UCSD-AML1 (cell line): Measurements from ENCODE around the gene HAVCR1.
"Not testable (repeated sequence)": the region's sequence is repeated elsewhere in the genome, so short reads cannot be mapped to it uniquely, and the experiment has no call there.

Experiments used
- DNase-seq: peaks from one replicate; lab custom pipeline; 2025; ENCODE audit not compliant: unreplicated experiment; lab: John Stamatoyannopoulos, UW

Gene HAVCR1

DNA sequence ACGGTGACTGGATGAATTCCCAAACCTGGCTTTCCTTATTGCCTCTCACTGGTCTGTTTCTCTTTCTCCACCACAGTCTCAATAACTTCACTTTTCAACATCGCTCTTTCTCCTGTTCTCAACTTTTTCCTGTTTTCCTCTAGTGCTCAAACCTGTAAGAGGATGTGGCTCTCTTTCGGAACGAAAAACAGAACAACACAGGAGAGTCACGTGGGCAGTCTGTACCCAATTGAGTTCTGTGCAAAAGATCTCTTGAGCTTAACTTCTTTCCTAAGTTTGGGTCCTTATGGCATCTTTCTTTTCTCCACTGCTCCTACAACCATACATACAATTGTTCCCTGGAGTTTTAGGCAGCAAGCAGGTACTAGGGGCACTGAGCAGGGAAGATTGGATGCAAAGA lies 8.9 kb downstream of the HAVCR1 start:
- DNase-seq, result no peak

DNA sequence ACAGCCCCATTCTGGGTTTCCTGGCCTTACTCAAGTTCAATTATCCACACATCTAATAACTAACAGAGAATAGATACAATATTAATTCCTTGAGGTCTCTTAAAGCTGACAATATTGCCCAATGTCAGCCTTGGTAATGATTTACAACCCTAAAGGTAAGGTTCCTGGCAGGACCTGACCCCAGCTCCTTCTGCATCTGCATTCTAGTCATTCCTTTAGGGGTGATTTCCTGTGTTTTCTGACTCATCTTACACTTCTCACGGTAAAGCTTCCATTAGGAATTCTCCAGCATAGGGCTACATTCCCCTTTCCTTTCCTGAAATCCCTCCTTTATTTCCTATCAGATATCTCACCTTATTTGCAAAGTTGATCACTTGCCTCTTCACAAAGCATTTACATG lies 9.3 kb downstream of the HAVCR1 start:
- DNase-seq, result no peak

DNA sequence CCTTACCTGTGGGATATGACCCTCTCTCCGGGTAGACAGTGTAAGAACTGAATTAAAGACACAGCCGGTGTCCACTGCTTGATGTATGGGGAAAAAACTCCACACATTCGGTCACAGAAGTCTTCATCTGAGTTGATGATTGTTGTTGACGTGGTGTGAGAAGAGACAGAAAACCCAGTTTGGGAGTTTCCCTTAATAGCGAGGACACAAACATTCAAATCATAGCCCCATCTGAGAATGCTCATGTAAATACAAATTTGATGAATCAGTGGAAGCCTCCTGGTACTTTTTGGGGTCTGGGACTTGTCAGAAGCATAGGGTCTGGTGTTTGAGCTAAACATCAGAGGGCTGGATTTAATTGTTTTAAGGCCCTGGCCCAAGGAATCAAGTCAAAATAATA lies 11.0 kb downstream of the HAVCR1 start:
- no peak for DNase-seq

DNA sequence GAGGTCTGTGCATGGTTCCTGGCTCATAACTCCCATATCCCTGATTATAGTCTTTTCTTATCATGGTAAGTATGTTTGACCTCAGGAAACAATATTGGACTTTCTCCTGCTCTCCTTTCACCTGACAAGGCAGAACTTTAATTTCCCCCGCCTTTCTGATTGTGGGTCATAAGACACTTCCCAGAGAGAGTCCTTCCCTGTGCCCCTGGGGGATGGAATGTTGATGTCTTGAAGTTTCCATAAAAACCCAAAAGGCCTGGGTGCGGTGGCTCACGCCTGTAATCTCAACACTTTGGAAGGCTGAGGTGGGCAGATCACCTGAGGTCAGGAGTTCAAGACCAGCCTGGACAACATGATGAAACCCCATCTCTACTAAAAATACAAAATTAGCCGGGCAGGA lies 11.9 kb downstream of the HAVCR1 start:
- DNase-seq, result not testable (repeated sequence)

DNA sequence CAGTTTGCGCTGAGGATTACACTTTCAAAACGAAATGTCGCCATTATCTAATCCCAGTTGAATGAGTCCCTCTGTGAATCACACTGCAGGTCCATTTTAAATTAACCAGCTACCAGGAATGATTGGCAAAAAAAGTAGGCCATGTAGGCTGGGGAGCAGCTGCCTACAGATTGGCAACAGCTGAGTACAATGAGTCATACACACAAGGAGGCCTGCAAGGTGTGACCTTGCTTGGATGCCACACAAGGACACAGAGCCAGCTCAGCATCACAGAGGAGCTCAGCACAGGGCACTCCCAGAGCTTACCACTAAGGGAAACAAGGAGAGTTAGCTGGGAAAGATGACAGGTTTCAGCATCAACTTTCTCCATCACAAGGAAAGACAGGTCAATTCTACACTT lies 12.9 kb downstream of the HAVCR1 start:
- no peak for DNase-seq

DNA sequence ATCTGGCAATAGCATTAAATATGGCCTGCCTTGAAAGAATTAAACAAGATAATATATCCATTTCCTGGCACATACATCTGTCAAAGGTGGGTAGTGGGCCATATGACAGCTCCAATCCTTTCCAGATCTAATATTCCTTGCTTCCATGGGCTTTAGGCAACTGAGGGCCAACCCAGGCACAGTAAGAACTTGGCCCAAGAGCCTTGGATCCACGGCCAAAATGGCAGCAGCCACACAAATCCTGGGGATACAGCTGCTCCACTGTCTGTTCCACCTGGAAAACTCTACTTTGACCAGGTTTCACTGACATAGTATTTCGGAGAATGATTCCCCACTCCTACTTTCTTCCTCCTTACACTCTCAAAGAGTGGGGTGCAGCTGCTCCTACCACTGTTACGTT lies 13.3 kb downstream of the HAVCR1 start:
- no peak for DNase-seq

DNA sequence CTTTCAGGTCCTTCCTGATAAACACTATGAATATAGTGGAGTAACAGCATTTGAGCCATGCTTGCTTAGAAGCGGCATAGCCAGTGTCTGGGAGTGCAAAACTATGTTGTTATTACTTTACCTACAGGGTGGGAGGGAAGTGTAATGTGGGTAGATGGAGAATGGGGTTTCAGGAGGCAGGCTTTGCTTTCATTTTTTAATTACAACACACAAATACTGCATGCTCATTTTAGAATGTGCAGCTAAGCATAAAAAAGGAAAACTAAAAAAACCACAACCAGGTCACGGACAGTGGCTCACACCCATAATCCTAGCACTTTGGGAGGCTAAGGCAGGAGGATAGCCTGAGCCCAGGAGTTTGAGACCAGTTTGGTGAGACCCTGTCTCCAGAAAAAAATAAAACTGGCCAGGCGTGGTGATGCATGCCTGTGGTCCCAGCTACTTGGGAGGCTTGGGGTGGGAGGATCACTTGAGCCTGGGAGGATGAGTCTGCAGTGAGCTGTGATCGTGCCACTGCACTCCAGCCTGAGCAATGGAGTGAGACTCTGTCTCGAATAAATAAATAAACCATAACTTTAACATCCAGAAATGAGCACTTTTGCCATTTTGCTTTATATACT lies 20.2 kb downstream of the HAVCR1 start:
- no peak for DNase-seq

DNA sequence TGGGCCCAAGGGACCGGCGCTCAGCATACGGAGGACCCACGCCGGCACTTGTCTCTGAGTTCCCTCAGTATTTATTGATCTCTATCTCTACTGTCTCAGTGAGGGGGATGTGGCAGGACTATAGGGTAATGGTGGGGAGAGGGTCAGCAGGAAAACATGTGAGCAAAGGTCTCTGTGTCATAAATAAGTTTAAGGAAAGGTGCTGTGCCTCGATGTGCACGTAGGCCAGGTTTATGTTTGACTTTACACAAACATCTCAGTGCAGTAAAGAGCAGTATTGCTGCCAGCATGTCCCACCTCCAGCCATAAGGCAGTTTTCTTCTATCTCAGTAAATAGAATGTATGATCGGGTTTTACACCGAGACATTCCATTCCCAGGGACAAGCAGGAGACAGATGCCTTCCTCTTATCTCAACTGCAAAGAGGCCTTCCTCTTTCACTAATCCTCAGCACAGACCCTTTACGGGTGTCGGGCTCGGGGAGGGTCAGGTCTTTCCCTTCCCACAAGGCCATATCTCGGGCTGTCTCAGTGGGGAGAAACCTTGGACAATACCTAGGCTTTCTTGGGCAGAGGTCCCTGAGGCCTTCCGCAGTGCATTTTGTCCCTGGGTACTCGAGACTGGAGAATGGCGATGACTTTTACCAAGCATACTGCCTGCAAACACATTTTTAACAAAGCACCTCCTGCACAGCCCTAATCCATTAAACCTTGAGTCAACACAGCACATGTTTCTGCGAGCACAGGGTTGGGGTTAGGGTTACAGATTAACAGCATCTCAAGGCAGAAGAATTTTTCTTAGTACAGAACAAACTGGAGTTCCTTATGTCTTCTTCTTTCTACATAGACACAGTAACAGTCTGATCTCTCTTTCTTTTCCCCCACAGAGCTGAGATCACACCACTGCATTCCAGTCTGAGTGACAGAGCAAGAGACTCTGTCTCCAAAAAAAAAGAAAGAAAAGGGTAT lies 24.5 kb downstream of the HAVCR1 start:
- not testable (repeated sequence) for DNase-seq

DNA sequence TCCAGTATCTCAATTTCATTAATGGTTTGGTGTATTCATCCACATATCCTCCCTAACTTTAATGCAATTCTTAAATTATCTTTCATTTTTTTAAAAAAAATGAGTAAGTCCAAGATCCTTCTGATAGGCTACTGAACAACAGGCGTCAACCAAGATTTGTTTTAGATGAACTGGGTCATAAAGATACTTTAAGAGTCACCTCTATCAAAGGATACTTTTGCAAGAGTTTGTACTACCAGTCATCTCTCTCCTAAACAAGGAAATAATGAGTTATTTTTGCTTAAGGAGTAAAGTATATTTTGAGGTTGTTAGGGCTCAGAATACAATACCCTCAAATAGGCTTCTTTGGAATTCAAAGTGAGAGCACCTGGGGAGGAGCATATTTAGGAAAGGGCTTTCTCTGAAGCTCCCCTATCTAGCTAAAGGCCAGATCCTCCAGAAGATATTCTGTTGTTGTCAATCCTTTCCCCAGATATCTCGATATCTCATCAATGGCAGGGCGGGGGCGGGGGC lies 25.8 kb downstream of the HAVCR1 start:
- no peak for DNase-seq

DNA sequence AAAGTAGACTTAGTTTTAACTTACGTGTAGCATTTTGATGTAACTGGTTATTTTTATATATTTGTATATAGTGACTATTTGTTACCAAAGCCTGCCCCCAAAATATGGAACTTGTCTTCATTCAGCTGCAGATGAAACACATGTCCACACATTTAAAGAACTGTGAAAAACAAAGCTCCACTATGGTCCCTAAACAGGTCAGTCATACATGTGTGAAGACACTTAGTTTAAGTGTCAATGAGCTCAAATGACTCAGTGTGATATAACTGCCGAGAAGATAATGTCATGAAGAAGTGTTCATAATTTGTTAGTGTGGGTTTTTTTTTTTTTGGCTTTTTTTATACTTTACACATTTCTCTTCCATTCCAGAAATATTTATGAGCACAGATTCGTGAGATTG lies 28.2 kb downstream of the HAVCR1 start:
- DNase-seq, result no peak

DNA sequence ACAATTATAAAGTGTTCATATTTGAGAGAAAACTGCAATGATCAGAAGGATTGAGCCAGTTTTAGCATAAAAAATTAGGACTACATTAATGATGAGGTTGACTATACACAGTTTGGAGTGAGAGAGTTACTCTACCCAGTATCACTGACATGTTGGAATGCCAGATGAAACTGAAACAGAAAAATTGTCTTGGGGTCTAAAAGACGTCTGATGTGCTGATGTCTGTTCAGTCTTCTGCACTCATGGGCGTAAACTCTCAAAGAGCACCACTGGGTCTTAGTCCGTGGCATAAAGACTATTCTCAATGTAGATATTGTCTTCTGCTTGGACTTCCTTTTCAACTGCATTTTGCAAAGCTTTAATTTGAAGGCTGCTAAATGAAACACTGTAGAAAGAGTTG lies 29.5 kb downstream of the HAVCR1 start:
- DNase-seq, result no peak

DNA sequence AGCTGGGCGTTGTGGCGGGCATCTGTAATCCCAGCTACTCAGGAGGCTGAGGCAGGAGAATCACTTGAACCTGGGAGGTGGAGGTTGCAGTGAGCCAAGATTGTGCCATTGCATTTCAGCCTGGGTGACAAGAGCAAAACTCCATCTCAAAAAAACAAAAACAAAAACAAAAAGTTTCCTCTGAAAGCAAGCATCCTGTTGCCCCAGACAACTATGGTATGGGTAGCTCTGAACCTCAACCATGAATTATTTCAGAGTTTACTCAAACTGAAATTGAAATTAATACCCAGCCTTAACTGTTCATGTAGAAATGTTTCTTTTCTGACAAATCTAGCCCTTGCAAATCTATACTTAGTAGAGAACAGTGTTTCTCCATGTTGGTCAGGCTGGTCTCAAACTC lies 31.3 kb downstream of the HAVCR1 start:
- not testable (repeated sequence) for DNase-seq

DNA sequence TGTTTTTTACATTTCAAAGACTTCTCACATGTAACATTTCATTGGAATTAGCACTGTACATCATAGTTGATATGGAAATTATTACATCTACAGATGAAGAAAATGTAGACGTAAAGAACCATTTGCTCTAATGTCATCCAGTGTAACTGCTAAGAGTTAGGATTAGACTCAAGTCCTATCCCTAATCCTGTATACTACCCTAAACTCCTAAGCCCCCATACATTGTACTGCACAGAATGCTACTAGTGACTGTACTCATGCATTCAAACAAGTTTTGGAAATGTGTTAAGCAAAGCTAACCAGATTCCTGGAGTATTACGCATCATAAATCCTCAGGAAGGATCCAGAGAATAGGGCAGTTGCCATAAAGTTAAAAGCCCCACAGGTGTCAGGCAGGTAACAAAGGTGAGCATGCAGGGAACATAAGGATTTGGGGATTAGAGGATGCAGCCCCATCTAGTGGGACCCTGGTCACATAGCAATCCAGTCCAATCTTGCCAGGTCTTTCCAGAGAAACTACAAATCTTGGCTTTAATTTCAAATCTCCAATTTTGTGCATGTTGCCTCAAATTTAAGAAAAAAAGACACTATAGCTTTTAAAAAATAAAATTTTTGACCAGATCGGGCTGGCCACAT lies 32.0 kb downstream of the HAVCR1 start:
- no peak for DNase-seq

DNA sequence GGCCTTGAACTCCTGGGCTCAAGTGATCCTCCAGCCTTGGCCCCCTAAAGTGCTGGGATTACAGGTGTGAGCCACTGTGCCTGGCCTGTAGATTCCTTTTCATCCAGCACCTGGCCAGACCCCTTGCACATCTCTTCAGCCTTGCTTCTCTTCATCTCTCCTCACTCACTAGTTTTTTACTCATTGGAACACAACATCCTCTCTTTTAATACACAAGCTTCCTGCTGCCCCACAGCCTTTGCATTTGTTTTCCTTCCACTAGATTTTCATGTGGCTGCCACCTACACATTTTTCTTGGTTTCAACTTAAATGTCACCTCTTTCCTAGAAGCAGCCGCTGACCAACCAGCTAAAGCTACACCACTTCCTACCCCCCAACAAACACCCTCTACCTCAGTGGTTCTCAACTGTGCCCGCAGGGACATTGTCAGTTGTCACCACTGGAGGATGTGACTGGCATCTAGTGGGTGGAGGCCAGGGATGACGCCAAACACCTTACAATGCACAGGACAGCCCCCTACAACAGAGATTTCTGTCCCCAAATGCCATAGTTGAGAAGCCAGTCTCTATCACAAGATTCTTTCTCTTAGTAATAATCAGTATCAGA lies 33.7 kb downstream of the HAVCR1 start:
- DNase-seq, result no peak

DNA sequence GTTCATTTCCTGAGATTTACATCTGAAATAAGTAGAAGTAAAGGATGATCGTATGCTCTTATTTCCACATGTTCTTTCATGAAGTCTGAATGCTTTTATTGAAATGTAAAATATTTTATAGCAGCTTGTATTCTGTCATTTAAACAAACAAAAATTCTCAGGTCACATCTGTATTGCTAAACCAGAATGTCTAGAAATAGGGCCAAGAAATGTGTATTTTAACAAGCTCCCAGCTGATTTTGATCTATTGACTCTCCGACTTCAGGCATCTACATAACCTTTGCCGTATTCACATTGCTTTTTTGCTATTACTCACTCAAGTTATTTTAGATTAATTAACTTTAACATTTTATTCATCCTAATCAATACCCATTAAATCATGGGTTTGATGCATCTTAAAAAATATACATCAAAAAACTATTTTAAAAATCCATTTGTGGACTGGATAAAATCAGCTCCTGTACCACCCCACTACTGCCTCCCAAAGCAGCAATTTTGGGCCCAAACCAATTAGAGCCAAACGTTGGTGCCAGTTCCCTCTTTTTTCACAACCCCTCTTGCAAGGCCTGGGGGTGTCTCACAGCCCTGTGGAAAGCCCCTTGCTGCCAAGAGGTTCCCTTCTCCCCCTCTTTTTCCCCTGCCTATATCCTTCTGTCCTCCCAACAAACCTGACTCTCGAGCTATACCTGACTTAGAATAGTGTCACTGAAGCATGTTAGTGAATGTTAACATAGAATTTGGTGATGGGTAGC lies 34.5 kb downstream of the HAVCR1 start:
- DNase-seq, result no peak

DNA sequence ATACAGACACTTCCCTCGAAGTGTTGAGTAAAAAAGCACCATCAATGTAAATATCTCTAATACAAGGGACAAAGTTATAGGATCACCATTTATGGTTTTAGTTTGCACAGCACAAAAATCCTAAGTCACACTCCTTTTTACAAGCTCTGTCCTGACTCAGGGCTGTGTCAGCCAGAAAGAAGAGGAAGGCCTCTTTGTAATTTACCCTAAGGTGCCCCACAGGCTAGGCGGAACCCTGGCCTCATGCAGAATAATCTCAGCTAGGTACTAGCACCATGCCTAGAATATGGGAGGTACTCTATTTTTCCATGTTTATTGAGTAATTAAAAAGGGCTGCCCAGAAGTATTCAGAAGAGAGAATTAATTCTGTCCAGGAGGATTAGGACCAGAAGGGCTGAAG lies 36.9 kb downstream of the HAVCR1 start:
- DNase-seq, result no peak

DNA sequence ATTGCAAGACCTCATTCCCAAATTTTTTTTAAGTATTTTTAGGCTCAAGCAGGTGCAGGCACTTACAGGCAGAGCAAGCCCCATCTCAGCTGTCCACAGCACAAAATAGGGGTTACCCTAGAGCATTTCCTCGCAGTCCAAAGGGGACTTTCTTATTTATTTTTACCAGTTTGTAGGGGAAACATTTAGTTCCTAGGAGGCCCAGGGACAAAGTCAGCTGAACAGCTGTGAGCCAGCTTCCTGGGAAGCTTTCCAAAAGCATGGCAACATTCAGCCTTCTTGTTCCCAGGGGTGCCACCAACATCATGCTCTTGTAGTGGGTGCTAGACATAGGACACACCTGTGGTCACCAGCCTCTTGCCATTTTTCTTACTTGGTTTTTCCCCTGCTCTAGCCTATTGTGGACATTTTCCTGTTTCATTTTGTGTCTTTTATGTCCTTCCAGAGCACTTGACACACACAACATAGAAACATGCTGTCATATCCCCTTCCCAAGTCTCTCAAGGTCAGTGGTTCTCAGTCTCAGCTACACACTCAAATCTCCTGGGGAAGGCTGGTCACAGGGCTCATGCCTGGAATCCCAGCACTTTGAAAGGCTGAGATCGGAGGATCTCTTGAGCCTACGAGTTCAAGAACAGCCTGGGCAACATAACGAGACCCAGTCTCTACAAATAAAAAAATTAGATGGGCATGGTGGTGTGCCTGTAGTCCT lies 38.2 kb downstream of the HAVCR1 start:
- no peak for DNase-seq

DNA sequence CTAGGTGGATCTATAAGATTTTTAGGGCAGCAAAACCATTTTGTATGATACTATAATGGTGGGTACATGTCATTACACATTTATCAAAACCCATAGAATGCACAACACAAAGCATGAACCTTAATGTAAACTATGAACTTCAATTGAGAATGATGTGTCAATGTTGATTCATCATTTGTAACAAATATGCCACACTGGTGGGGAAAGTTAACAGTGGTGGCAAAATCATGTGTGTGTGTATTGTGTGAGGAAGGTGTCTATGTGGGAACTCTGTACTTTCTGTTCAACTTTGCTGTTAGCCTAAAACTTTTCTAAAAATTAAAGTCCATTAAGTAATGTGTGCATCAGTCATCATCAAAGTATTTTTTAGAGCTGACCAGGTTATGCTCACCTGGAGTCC lies 38.9 kb downstream of the HAVCR1 start:
- DNase-seq, result no peak

DNA sequence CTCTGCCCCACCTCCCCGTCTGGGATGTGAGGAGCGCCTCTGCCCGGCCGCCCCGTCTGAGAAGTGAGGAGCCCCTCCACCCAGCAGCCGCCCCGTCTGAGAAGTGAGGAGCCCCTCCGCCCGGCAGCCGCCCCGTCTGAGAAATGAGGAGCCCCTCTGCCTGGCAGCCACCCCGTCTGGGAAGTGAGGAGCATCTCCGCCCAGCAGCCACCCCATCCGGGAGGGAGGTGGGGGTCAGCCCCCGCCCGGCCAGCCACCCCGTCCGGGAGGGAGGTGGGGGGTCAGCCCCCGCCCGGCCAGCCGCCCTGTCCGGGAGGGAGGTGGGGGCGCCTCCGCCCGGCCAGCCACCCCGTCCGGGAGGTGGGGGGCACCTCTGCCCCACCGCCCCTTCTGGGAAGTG lies 44.8 kb downstream of the HAVCR1 start:
- DNase-seq, result not testable (repeated sequence)

DNA sequence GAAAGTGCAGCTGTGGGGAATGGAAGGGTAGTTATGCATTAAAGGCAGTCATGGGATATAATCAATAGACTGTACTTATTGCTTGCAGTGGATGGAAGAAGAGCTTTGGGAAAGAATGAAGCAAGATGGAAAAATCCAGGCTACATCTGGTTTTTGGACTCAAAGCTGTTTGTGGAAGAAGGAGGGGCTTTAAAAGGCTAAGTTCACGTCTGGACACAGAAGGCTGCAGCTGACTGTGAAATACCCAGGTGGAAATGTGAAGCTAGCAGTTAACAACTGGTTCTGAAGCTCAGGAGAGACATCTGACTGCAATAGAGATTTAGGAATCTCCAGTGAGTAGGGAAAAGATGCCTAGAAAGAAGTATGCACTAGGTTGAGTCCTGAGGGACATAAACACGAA lies 52.7 kb downstream of the HAVCR1 start:
- DNase-seq, result no peak
